Measurements from ENCODE around the gene PSORS1C2.
A peak's percentile ranks its signal among the peaks of the same experiment; 100 is the strongest.

The PSORS1C2 gene

DNA sequence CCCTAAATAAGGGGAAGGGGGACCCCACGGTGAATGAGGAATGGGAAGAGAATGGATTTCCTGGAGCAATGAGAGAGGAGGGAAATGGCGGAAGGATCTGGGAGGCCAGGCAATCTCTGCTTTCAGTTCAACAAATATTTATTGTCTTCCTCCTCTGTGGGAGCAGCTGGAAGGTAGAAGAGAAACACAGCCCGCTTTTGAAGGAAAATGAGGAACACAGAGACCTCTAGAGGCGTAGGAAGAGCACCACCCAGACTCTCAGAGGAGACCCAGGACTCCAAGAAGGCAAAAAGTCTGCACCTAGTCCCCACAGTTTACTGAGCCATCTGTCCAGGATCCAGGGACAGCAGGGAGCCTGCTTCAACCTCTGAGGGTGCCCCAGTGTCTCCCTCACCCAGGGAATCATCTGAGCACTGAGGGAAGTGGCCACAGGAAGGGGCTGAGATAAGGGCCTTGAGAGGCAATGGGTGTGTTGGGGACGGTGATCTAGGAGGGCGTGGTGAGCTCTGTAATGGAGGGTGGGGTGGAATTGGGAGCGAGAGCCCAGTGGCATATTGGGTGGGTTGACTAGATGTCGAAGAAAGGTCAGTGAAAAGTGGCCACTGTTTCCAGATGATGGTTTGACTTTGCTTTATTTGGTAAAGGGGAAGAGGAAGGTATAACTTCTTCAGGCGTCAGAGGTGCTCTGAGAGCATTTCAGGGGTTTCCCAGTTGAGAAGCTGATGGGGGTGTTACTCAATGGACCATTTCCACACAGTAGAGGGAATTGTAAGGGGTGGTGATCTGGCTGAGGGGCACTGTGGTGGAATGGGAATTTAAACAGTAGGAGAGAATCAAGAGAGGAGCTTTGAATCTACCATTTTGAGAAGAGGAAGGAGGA, 23.7 kb downstream of the PSORS1C2 start:
- Histone ChIP-seq H3K9me3 (ENCODE audit: low read depth, low read length) (no peaks in the 10 kb centered on the region), H3K4me3 (no peak overlapping the region), H3K9ac (ENCODE audit: insufficient read length) (no peak overlapping the region), H3K36me3 (ENCODE audit: insufficient read depth, low read length) (no peaks in the 10 kb centered on the region), H3K27ac (no peak overlapping the region)
- no peak for DNase-seq (ENCODE audit: low read depth, low spot score)
- TF ChIP-seq EZH2 (IDR thresholded peaks at IDR 0.05): no peak
- no peak for TF ChIP-seq FOXP2 (optimal IDR thresholded peaks at IDR 0.05; ENCODE audit: control extremely low read depth, extremely low read length, insufficient read depth)
- TF ChIP-seq POLR2AphosphoS5 (IDR thresholded peaks at IDR 0.05; ENCODE audit: borderline replicate concordance, low read depth, low read length): no peak

DNA sequence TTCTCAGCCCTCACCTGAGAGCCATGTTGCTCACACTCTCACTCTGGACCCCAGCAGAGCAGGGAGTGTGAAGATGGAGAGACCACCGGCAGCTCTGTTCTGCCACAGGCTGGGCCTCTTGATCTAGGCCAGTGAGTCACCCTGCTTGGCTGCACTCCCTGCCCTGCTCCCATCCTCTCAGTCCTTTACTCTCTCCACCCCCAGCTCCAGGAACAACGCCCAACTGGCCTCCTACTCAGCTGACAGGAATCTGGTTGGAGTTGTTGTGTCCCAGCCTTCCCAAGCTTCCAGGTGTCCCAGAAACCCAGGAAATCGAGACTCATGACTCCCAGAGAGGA, 24.4 kb downstream of the PSORS1C2 start, which contains the start of gene PSORS1C1:
Gene PSORS1C1, plus strand, starts transcription at position 260 of the 338 bp plus-strand sequence. CDS start 14,833 bp downstream, outside the sequence.
- no peak within 1 kb of the TSS for H3K27ac ChIP-seq
- no peak for TF ChIP-seq POLR2AphosphoS5 (IDR thresholded peaks at IDR 0.05; ENCODE audit: borderline replicate concordance, low read depth, low read length)
- TF ChIP-seq EZH2 (IDR thresholded peaks at IDR 0.05): no peak
- H3K36me3 ChIP-seq (ENCODE audit: insufficient read depth, low read length): no peaks in the 10 kb centered on the region
- H3K9me3 ChIP-seq (ENCODE audit: low read depth, low read length): no peaks in the 10 kb centered on the region
- 0 out of 2 replicates have a peak within 1 kb of the TSS, but pooled peaks have one; percentile 0 for H3K4me3 ChIP-seq
- DNase-seq (ENCODE audit: low read depth, low spot score): no peak
- no peak within 1 kb of the TSS for H3K9ac ChIP-seq (ENCODE audit: insufficient read length)

DNA sequence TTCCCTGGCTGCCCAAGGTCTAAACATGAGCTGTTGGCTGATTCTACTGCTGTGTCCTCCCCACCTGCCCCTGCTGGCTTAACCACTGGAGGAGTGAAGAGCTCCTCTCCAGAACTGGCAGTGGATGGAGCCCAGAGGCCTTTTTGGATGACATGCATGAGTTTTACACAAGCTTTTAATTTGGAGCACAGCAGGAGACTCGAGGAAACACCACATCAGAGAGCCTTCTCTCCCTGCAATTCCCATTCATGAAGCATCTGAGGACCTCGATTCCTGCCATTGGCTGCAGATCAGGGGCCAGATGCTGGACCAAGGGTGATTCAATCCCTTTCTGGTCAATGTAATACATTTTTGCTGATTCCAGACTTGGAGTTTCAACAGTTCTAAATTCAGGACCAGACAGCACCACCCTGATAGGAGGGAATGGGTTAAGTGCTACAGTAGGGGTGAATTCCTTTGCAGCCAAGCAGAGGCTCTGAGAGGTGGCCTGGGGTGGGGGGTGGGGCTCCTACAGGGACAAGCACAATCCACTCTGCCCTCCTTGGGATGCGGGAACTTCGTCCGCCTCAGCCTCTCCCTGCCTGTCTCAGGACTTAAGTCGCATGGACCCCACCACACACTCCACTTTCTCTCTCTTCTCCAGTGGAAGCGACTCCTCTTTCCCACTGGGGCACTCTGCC, 24.9 kb downstream of the PSORS1C2 start:
- Histone ChIP-seq H3K9ac (ENCODE audit: insufficient read length) (no peak overlapping the region), H3K36me3 (ENCODE audit: insufficient read depth, low read length) (no peaks in the 10 kb centered on the region), H3K4me3 (0 out of 2 replicates have a peak overlapping the region, but pooled peaks have one; percentile 0), H3K9me3 (ENCODE audit: low read depth, low read length) (no peaks in the 10 kb centered on the region), H3K27ac (no peak overlapping the region)
- TF ChIP-seq EZH2 (IDR thresholded peaks at IDR 0.05): no peak
- no peak for TF ChIP-seq FOXP2 (optimal IDR thresholded peaks at IDR 0.05; ENCODE audit: control extremely low read depth, extremely low read length, insufficient read depth)
- no peak for DNase-seq (ENCODE audit: low read depth, low spot score)

DNA sequence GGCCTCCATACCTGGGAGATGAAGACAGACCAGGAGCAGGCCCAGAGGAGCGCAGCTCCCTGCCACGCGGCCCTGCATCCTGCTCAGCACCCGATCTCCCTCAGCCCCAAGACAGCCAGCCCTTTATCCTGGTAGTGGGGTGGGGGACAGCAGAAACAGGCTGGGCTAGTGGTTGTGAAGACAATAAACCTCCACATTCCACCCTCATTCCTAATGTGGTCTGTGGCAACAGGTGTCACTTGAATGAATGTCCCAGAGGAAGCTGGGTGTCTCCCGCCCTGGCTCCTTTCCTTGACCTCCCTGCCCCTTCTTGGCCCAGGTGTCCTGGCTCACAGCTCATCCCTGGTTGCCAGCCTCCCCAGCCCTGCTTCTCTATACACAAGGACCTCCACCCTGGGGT, 26.4 kb downstream of the PSORS1C2 start, which contains the start of gene C6orf15:
Gene C6orf15, minus strand, starts transcription at position 98 of the 400 bp plus-strand sequence. Its CDS starts 20 bp downstream, at position 78.
- no peaks in the 10 kb centered on the region for H3K9me3 ChIP-seq (ENCODE audit: low read depth, low read length)
- H3K27ac ChIP-seq: no peak within 1 kb of the TSS
- no peak for DNase-seq (ENCODE audit: low read depth, low spot score)
- no peak within 1 kb of the TSS for H3K4me3 ChIP-seq
- no peaks in the 10 kb centered on the region for H3K36me3 ChIP-seq (ENCODE audit: insufficient read depth, low read length)
- no peak within 1 kb of the TSS for H3K9ac ChIP-seq (ENCODE audit: insufficient read length)
- TF ChIP-seq POLR2AphosphoS5 (IDR thresholded peaks at IDR 0.05; ENCODE audit: borderline replicate concordance, low read depth, low read length): no peak
- TF ChIP-seq FOXP2 (optimal IDR thresholded peaks at IDR 0.05; ENCODE audit: control extremely low read depth, extremely low read length, insufficient read depth): no peak
- TF ChIP-seq EZH2 (IDR thresholded peaks at IDR 0.05): no peak

DNA sequence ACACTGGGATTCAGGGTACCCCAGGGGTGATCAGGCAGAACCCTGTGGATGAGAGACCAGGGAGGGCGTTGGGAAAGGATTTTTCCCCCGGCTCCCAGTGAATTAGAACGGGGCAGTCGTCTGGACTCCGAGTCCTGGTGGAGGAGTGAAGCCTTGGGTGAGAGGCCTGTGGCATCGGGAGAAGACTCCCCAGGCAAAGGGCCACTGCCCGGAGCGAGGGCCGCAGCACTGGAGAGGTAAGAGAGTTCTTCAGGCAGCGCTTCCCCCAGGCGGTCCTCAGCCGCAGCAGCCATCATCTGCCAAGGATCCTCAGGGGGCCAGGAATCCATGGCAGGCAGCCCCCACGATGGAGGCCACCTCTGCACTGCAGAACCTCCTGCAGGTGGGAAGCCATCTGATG, 27.2 kb downstream of the PSORS1C2 start:
- no peaks in the 10 kb centered on the region for H3K9me3 ChIP-seq (ENCODE audit: low read depth, low read length)
- TF ChIP-seq EZH2 (IDR thresholded peaks at IDR 0.05) (no peak), FOXP2 (optimal IDR thresholded peaks at IDR 0.05; ENCODE audit: control extremely low read depth, extremely low read length, insufficient read depth) (no peak), POLR2AphosphoS5 (IDR thresholded peaks at IDR 0.05; ENCODE audit: borderline replicate concordance, low read depth, low read length) (no peak)
- H3K4me3 ChIP-seq: no peak overlapping the region
- H3K27ac ChIP-seq: no peak overlapping the region
- H3K9ac ChIP-seq (ENCODE audit: insufficient read length): no peak overlapping the region
- no peaks in the 10 kb centered on the region for H3K36me3 ChIP-seq (ENCODE audit: insufficient read depth, low read length)
- no peak for DNase-seq (ENCODE audit: low read depth, low spot score)

DNA sequence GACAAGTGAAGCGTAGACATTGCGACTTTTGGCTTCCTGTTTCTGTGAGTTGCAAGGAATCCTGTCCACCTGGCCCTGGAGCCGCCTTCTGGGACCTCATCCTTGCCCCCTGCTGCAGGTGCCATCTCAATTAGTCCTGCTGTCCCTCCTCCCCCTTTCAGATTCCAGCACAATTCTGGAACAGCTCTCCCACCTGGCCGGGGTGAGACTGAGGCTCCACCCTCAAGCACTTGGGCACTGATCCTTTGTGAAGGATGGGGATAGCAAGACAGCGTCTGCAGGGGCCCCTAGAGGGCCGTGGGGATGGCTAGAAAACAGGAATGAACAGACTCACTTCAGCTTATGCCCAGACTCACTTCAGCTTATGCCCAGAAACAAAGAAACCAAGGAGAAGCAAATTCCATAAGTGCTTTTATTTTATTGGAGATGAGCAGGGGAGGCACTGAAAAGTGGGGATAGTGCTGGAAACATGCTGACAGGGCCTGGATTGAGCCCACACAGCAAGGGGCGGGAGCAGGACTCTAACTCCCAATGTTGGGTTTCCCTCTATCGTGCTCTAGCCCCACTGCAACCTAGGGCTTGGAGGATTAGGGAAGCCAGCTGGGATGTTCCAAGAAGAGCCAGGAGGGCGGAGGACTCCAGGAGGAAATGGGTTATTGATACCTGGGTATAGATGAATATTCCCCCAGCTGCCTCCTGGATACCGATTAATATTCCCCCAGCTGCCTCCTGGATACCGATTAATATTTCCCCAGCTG, 27.9 kb downstream of the PSORS1C2 start:
- H3K36me3 ChIP-seq (ENCODE audit: insufficient read depth, low read length): no peaks in the 10 kb centered on the region
- no peak for TF ChIP-seq FOXP2 (optimal IDR thresholded peaks at IDR 0.05; ENCODE audit: control extremely low read depth, extremely low read length, insufficient read depth)
- TF ChIP-seq EZH2 (IDR thresholded peaks at IDR 0.05): no peak
- no peak for TF ChIP-seq POLR2AphosphoS5 (IDR thresholded peaks at IDR 0.05; ENCODE audit: borderline replicate concordance, low read depth, low read length)
- no peak overlapping the region for H3K9ac ChIP-seq (ENCODE audit: insufficient read length)
- no peak overlapping the region for H3K27ac ChIP-seq
- DNase-seq (ENCODE audit: low read depth, low spot score): no peak
- no peaks in the 10 kb centered on the region for H3K9me3 ChIP-seq (ENCODE audit: low read depth, low read length)
- no peak overlapping the region for H3K4me3 ChIP-seq

DNA sequence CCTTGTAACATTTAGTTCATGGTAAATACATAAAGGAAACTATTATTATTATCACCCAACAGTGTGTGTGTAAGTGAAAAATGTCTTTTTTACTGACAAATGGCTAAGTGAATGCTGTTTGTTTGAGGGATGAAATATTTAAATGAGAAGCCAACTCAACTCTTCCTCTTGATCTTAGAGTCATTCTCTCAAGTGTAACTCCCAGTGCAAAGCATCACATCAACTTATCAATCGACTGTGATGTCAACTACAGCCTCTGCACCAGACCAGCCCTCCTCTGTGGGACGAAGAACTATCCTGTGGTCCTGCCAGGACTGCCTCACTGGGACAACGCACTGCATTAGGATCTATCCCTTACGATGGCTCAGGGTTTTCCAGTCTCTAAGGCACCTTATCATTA, 31.8 kb downstream of the PSORS1C2 start:
- H3K9me3 ChIP-seq (ENCODE audit: low read depth, low read length): no peaks in the 10 kb centered on the region
- no peak overlapping the region for H3K4me3 ChIP-seq
- no peak overlapping the region for H3K9ac ChIP-seq (ENCODE audit: insufficient read length)
- TF ChIP-seq FOXP2 (optimal IDR thresholded peaks at IDR 0.05; ENCODE audit: control extremely low read depth, extremely low read length, insufficient read depth) (no peak), POLR2AphosphoS5 (IDR thresholded peaks at IDR 0.05; ENCODE audit: borderline replicate concordance, low read depth, low read length) (no peak), EZH2 (IDR thresholded peaks at IDR 0.05) (no peak)
- DNase-seq (ENCODE audit: low read depth, low spot score): no peak
- no peak overlapping the region for H3K27ac ChIP-seq
- no peaks in the 10 kb centered on the region for H3K36me3 ChIP-seq (ENCODE audit: insufficient read depth, low read length)

DNA sequence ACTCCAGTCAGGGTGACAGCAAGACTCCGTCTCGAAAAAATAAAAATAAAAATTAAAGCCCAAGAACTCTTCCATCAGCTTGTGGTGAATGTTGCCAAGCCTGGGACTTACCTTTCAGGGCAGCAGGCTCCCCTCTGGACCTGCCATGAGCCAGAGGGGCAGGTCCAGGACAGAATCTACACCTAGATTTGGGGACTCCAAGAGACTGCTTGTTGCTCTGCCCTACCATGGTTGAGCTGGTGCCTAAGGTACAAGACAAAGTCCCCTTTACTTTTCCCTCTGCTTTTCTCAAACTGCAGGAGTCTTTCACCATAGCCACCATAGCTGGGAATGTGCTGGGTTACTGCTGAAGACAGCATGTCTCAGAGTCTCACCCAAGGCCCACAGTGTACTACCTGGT, 35.7 kb downstream of the PSORS1C2 start:
- DNase-seq (ENCODE audit: low read depth, low spot score): no peak
- Histone ChIP-seq H3K4me3 (no peak overlapping the region), H3K9me3 (ENCODE audit: low read depth, low read length) (no peaks in the 10 kb centered on the region), H3K36me3 (ENCODE audit: insufficient read depth, low read length) (no peaks in the 10 kb centered on the region), H3K9ac (ENCODE audit: insufficient read length) (no peak overlapping the region), H3K27ac (no peak overlapping the region)
- TF ChIP-seq EZH2 (IDR thresholded peaks at IDR 0.05) (no peak), POLR2AphosphoS5 (IDR thresholded peaks at IDR 0.05; ENCODE audit: borderline replicate concordance, low read depth, low read length) (no peak), FOXP2 (optimal IDR thresholded peaks at IDR 0.05; ENCODE audit: control extremely low read depth, extremely low read length, insufficient read depth) (no peak)
